ENCODE data around the gene DDX56. TPM values are rescaled to one million over a fixed set of nuclear protein-coding genes. Genes with fewer than 3 reads are reported as not detected.

DDX56 gene
- total and polyA plus RNA-seq, 2 of the 13 experiments (the other 11 are each of a cell fraction or from before 2014, with no cell fraction given), result 82.6 to 120 TPM

DNA sequence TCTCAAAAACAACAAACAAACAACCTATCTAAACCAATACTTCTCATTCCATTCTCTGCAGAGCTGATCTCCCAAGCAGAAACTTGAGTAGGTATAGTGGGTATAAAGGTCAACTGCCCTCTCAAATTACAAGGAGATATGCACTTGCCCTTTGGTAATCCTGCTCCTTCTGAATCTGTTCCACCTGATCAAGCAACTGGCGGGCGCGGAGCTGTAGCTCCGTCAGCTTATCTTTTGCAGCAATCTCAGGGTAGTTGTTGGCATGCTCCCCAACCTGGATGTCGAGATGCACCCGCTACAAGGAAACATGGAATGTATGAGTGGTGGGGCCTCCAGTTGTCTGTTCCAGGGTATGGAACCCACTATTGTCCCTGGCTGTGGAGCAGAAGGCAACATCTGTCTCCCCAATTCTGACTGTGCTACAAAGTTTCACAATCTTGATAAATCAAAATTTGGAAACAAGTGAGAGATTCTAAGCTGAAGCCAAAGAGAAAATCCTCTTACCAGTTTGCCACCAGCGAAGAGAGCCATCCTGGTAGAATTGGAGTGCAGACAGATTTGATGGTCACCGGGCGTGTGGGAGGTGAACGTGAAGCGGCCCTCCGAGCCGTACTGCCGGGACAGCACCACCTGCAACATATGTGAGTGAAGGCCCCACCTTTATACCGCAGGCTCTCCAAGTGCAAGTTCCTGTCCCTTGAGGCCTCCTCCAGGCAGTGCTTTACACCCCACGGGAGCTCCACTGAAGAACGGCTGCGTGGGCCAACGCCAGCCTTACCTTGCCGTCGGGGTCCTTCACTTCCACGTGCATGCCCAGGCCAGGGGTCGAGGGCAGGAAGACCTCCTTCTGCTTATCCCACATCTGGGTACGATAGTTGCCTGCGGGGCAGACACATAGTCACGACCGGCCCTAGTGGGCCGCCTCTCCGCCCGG is 7.5 kb upstream of the DDX56 start (continued):
- TF ChIP-seq ZHX2 (IDR thresholded peaks at IDR 0.05; ENCODE audit: low read depth) (0 out of 2 replicates have a peak, but pooled peaks have one; percentile 10), ZHX2 (CRISPR knock-in tag; IDR thresholded peaks at IDR 0.05; ENCODE audit: borderline replicate concordance) (no peak), PAF1 (CRISPR knock-in tag; IDR thresholded peaks at IDR 0.05) (no peak), ISL2 (CRISPR knock-in tag; IDR thresholded peaks at IDR 0.05) (no peak), ZSCAN21 (CRISPR knock-in tag; IDR thresholded peaks at IDR 0.05; ENCODE audit: borderline replicate concordance) (0 out of 2 replicates have a peak, but pooled peaks have one; percentile 1), ZSCAN25 (CRISPR knock-in tag; IDR thresholded peaks at IDR 0.05) (peak; percentile 9; the same call in 1 of the 2 replicates), ZNF558 (CRISPR knock-in tag; IDR thresholded peaks at IDR 0.05; ENCODE audit: borderline replicate concordance) (peak; percentile 90), THAP8 (CRISPR knock-in tag; IDR thresholded peaks at IDR 0.05; ENCODE audit: borderline replicate concordance) (0 out of 2 replicates have a peak, but pooled peaks have one; percentile 57), ZNF607 (CRISPR knock-in tag; IDR thresholded peaks at IDR 0.05; ENCODE audit: borderline replicate concordance) (peak; percentile 59; the same call in 1 of the 2 replicates), GABPA (IDR thresholded peaks at IDR 0.05; ENCODE audit: low read depth, low read length) (no peak), GABPA (CRISPR knock-in tag; IDR thresholded peaks at IDR 0.05; ENCODE audit: low read depth) (no peak), RBM22 (optimal IDR thresholded peaks at IDR 0.05; ENCODE audit: low read length) (peak; percentile 14), ZNF556 (CRISPR knock-in tag; IDR thresholded peaks at IDR 0.05; ENCODE audit: borderline replicate concordance) (no peak), ATF7-NPFF (CRISPR knock-in tag; IDR thresholded peaks at IDR 0.05; ENCODE audit: low read depth) (no peak; the same call in 1 of the 2 replicates), ZNF570 (CRISPR knock-in tag; IDR thresholded peaks at IDR 0.05; ENCODE audit: borderline replicate concordance) (no peak), SIX4 (CRISPR knock-in tag; IDR thresholded peaks at IDR 0.05) (peak; percentile 72), HOXA9 (CRISPR knock-in tag; IDR thresholded peaks at IDR 0.05; ENCODE audit: borderline replicate concordance) (peak; percentile 48; the same call in 1 of the 2 replicates), ZNF12 (CRISPR knock-in tag; IDR thresholded peaks at IDR 0.05) (no peak), CCDC6 (CRISPR knock-in tag; IDR thresholded peaks at IDR 0.05) (peak; percentile 56; the same call in 1 of the 2 replicates), SALL2 (CRISPR knock-in tag; IDR thresholded peaks at IDR 0.05) (0 out of 2 replicates have a peak, but pooled peaks have one; percentile 9), GLI4 (CRISPR knock-in tag; IDR thresholded peaks at IDR 0.05; ENCODE audit: borderline replicate concordance) (0 out of 2 replicates have a peak, but pooled peaks have one; percentile 51), MAX (IDR thresholded peaks at IDR 0.05) (0 out of 2 replicates have a peak, but pooled peaks have one; percentile 63)

Data from HepG2 (cell line).